ENCODE data around the gene SLC9A7.

Gene SLC9A7

GRCh38 chrX:46710927-46711623, 47.8 kb downstream of the SLC9A7 start:
- no peak for DNase-seq (ENCODE audit: low read depth)
- H3K4me3 ChIP-seq (ENCODE audit: control insufficient read depth, low read depth, low read length), result no peak overlapping the region
- no peak for TF ChIP-seq CTCF (conservative IDR thresholded peaks at IDR 0.05; ENCODE audit: control insufficient read depth, insufficient read depth, low read depth, low read length)

GRCh38 chrX:46710425-46710824, 48.5 kb downstream of the SLC9A7 start:
- H3K4me3 ChIP-seq (ENCODE audit: control insufficient read depth, low read depth, low read length), result no peak overlapping the region
- TF ChIP-seq CTCF (conservative IDR thresholded peaks at IDR 0.05; ENCODE audit: control insufficient read depth, insufficient read depth, low read depth, low read length), result no peak
- peak; percentile 11 for DNase-seq (ENCODE audit: low read depth)

- no peak for TF ChIP-seq CTCF (conservative IDR thresholded peaks at IDR 0.05; ENCODE audit: control insufficient read depth, insufficient read depth, low read depth, low read length)
- H3K4me3 ChIP-seq (ENCODE audit: control insufficient read depth, low read depth, low read length), result no peak overlapping the region
- DNase-seq (ENCODE audit: low read depth), result no peak
Measured at GRCh38 chrX:46707274-46707965, 51.5 kb downstream of the SLC9A7 start.

GRCh38 chrX:46704767-46705386, 54.0 kb downstream of the SLC9A7 start:
- peak; percentile 34 for DNase-seq (ENCODE audit: low read depth)
- TF ChIP-seq CTCF (conservative IDR thresholded peaks at IDR 0.05; ENCODE audit: control insufficient read depth, insufficient read depth, low read depth, low read length), result no peak
- H3K4me3 ChIP-seq (ENCODE audit: control insufficient read depth, low read depth, low read length), result no peak overlapping the region

GRCh38 chrX:46703980-46704379, 54.9 kb downstream of the SLC9A7 start:
- no peak overlapping the region for H3K4me3 ChIP-seq (ENCODE audit: control insufficient read depth, low read depth, low read length)
- no peak for DNase-seq (ENCODE audit: low read depth)
- no peak for TF ChIP-seq CTCF (conservative IDR thresholded peaks at IDR 0.05; ENCODE audit: control insufficient read depth, insufficient read depth, low read depth, low read length)

GRCh38 chrX:46698691-46699090, 60.2 kb downstream of the SLC9A7 start:
- no peak for DNase-seq (ENCODE audit: low read depth)
- TF ChIP-seq CTCF (conservative IDR thresholded peaks at IDR 0.05; ENCODE audit: control insufficient read depth, insufficient read depth, low read depth, low read length), result no peak
- H3K4me3 ChIP-seq (ENCODE audit: control insufficient read depth, low read depth, low read length), result no peak overlapping the region
